K562 (cell line): ENCODE data around the gene HDHD5. TPM values are rescaled to one million over a fixed set of nuclear protein-coding genes. Genes with fewer than 3 reads are reported as not detected.

Experiments used
- ATAC-seq: fragments of 200-7000 bp; cut with Tn5 transposase; 3 replicates; pipeline ENCODE4 v1.9.1; 2020; ENCODE audit warnings: moderate library complexity
- BruUV-seq: library from RNA; stranded (reverse); fragments of 400-500 nt; replicated peaks from 2 replicates; lab custom pipeline; 2021; lab: Mats Ljungman, UMichigan
- CTCF ChIA-PET: fragments of 300-600 bp; formaldehyde crosslinking; extraction: SDS; loops from one replicate; lab custom pipeline; 2021; ENCODE audit warnings: low intra/inter-chr PET ratio; lab: Yijun Ruan, JAX
- POLR2A ChIA-PET: fragments of 300-600, 350-650 bp; sonication (Branson Sonifier 250); formaldehyde crosslinking; extraction: SDS; loops from one replicate; lab custom pipeline; 2021; ENCODE audit warnings: antibody characterized with exemption, inconsistent platforms; lab: Yijun Ruan, JAX
- DNase-seq, 4 experiments: peaks; one replicate each; pipeline versions ENCODE4 v3.0.0 to v3.0.0-alpha.2; 2011 to 2018; ENCODE audit warnings: low spot score in 3 of 4, mixed read lengths in 3 of 4; ENCODE audit errors: extremely low read depth in 1 of 4
- FAIRE-seq: peaks from 2 replicates; lab custom pipeline; 2011; peaks lifted over from hg19 to GRCh38; lab: Jason Lieb, UNC
- H2AFZ ChIP-seq: 2 replicates; pipeline ENCODE4 v1.6.0; 2011; ENCODE audit warnings: low read depth, low read length, control low read depth, inconsistent platforms
- H3K27ac ChIP-seq: fragments of 200-600 bp; 3 replicates; pipeline ENCODE4 v1.8.0; 2011; ENCODE audit warnings: low read depth, mild to moderate bottlenecking, control low read depth, inconsistent platforms, low read length, moderate library complexity, mixed read lengths; ENCODE audit errors: extremely low read depth
- H3K27me3 ChIP-seq, 2 experiments: fragments of 300-600 bp in 1 of 2; 2 replicates in 1 of 2; 3 replicates in 1 of 2; pipeline versions ENCODE4 v1.6.0 to v1.8.0; 2011; ENCODE audit warnings: inconsistent platforms in 2 of 2, low read length in 2 of 2, mild to moderate bottlenecking in 1 of 2, mixed read lengths in 1 of 2, moderate library complexity in 1 of 2; ENCODE audit not compliant: control insufficient read depth in 2 of 2, insufficient read depth in 2 of 2
- H3K36me3 ChIP-seq: fragments of 300-600 bp; 3 replicates; pipeline ENCODE4 v1.8.0; 2011; ENCODE audit warnings: mild to moderate bottlenecking, low read length, inconsistent platforms; ENCODE audit not compliant: control insufficient read depth, insufficient read depth
- H3K4me1 ChIP-seq, 2 experiments: fragments of 200-600 bp in 1 of 2; replicated peaks in 1 of 2; 2 replicates in 1 of 2; 3 replicates in 1 of 2; pipeline versions ENCODE4 v1.5.1 to v1.8.0; 2011; ENCODE audit warnings: inconsistent platforms in 2 of 2, low read length in 2 of 2, mild to moderate bottlenecking in 1 of 2, mixed read lengths in 1 of 2, moderate library complexity in 1 of 2; ENCODE audit not compliant: control insufficient read depth in 2 of 2, insufficient read depth in 2 of 2
- H3K4me2 ChIP-seq: 2 replicates; pipeline ENCODE4 v1.6.1; 2011; ENCODE audit warnings: low read length, control low read depth, inconsistent platforms, mixed read lengths; ENCODE audit not compliant: insufficient read depth
- H3K4me3 ChIP-seq: fragments of 200-600 bp; sonication (generic), shearing (Covaris generic); 2 replicates; pipeline ENCODE4 v1.5.1; 2016; ENCODE audit warnings: control low read depth, inconsistent platforms
- H3K79me2 ChIP-seq: fragments of 200-600 bp; 3 replicates; pipeline ENCODE4 v1.8.0; 2011; ENCODE audit warnings: low read length, inconsistent platforms; ENCODE audit not compliant: control insufficient read depth, insufficient read depth
- H3K9ac ChIP-seq, 2 experiments: 2 replicates each; pipeline versions ENCODE4 v1.6.0 to v1.6.1; 2011; ENCODE audit warnings: low read depth in 2 of 2, low read length in 2 of 2, control low read depth in 1 of 2, inconsistent platforms in 1 of 2, mild to moderate bottlenecking in 1 of 2, mixed read lengths in 1 of 2; ENCODE audit not compliant: insufficient read depth in 1 of 2
- H3K9me1 ChIP-seq: one replicate; pipeline ENCODE4 v1.6.0; 2011; ENCODE audit warnings: inconsistent platforms, mild to moderate bottlenecking, low read length, moderate library complexity; ENCODE audit not compliant: control insufficient read depth, insufficient read depth
- H3K9me3 ChIP-seq: replicated peaks from 2 replicates; pipeline ENCODE4 v1.5.1; 2011; ENCODE audit warnings: low read depth, low read length, inconsistent platforms; ENCODE audit not compliant: control insufficient read depth, insufficient read depth
- H4K20me1 ChIP-seq: replicated peaks from 2 replicates; pipeline ENCODE4 v1.6.1; 2011; ENCODE audit warnings: low read length, inconsistent platforms, mixed read lengths; ENCODE audit not compliant: control insufficient read depth, insufficient read depth
- ARID4B ChIP-seq: sonication (generic); formaldehyde crosslinking; IDR thresholded peaks from 2 replicates; pipeline ENCODE4 v1.8.0; 2022; ENCODE audit warnings: mild to moderate bottlenecking, missing genetic modification reagents
- ARNT ChIP-seq, 2 experiments: fragments of 450-650 bp; IDR thresholded peaks; 2 replicates each; pipeline ENCODE4 v1.6.1; 2016; ENCODE audit warnings: mild to moderate bottlenecking in 1 of 2
- ELF2 ChIP-seq: fragments of 250-450 bp; sonication (Bioruptor Pico); IDR thresholded peaks from 2 replicates; pipeline ENCODE4 v1.5.0; 2021; ENCODE audit warnings: mild to moderate bottlenecking
- FOXO4 ChIP-seq: fragments of 450-650 bp; formaldehyde crosslinking; IDR thresholded peaks from 2 replicates; pipeline ENCODE4 v1.4.0; 2020; ENCODE audit warnings: mild to moderate bottlenecking, moderate library complexity
- HNRNPLL ChIP-seq: fragments of 200-400 bp; formaldehyde crosslinking; IDR thresholded peaks from 2 replicates; pipeline ENCODE4 v1.6.1; 2017; ENCODE audit warnings: low read length, low read depth, mild to moderate bottlenecking; ENCODE audit not compliant: poor library complexity, severe bottlenecking
- MAZ ChIP-seq, 2 experiments: fragments of 450-650 bp in 1 of 2; sonication (generic) in 1 of 2; formaldehyde crosslinking; IDR thresholded peaks in 1 of 2; conservative IDR thresholded peaks in 1 of 2; 2 replicates each; pipeline versions ENCODE4 v1.4.0 to v1.5.0; 2020; ENCODE audit warnings: mild to moderate bottlenecking in 1 of 2, missing genetic modification reagents in 1 of 2
- MCM5 ChIP-seq: fragments of 450-650 bp; IDR thresholded peaks from 2 replicates; pipeline ENCODE4 v1.6.1; 2016; ENCODE audit warnings: low read depth
- NKRF ChIP-seq: fragments of 450-650 bp; IDR thresholded peaks from 2 replicates; pipeline ENCODE4 v1.6.1; 2016; ENCODE audit warnings: borderline replicate concordance
- WGBS: fragments of 100-300 bp; shearing (Covaris generic); methylation state at CpG from one replicate; pipeline ENCODE4 v1.1.6; 2016; ENCODE audit warnings: low coverage, mixed read lengths; ENCODE audit not compliant: insufficient coverage; ENCODE audit errors: missing lambda C conversion rate; 5-methylcytosine and 5-hydroxymethylcytosine counted together
- in situ Hi-C: fragments of 300-500 bp; cut with MboI; formaldehyde crosslinking; loops from 4 replicates; pipeline ENCODE4 v1.15.0; 2018; ENCODE audit warnings: inconsistent platforms, mixed read lengths
- intact Hi-C: fragments of 100-400 bp; cut with micrococcal nuclease; formaldehyde crosslinking; loops from 2 replicates; pipeline ENCODE4 v1.14.2; 2022
- polyA plus RNA-seq, 8 experiments: library from polyadenylated mRNA; depleted of rRNA in 4 of 8; stranded (reverse) in 5 of 8; unstranded in 3 of 8; fragments of >200 nt; fragmentation: Nextera tagmentation in 2 of 8; fragmentation: Illumina TruSeq in 1 of 8; extraction: Ambion mirVana in 2 of 8; extraction: Trizol in 1 of 8; gene quantifications; 2 replicates each; pipeline versions ENCODE4 v1.2.1 to v1.2.3, GENCODE V29; 2011 to 2014; ENCODE audit warnings: inconsistent platforms in 1 of 8, missing spikeins in 1 of 8
- total RNA-seq, 7 experiments: library from RNA; depleted of rRNA in 6 of 7; stranded (reverse); fragments of >200 nt in 6 of 7; fragmentation: Illumina TruSeq in 2 of 7; extraction: Trizol in 2 of 7; gene quantifications; 2 replicates each; pipeline versions ENCODE4 v1.2.1 to v1.2.3, GENCODE V29; 2011 to 2021; ENCODE audit warnings: low replicate concordance in 1 of 7

HDHD5 gene
- total and polyA plus RNA-seq, 9 of the 15 experiments (the other 6 are each of a cell fraction or from before 2014, with no cell fraction given), result 1.6 to 36.6 (median 24.2) TPM

GRCh38 chr22:17108256-17109112, 50.6 kb downstream of the HDHD5 start:
- Histone ChIP-seq H3K79me2 (no peaks in the 10 kb centered on the region), H3K4me1 (peaks cover 0 to 4% of the 10 kb centered on the region in 2 experiments; a peak in 1 of 5 replicates), H4K20me1 (peaks cover 6% of the 10 kb centered on the region; the same call in 1 of the 2 replicates), H3K4me2 (no peak overlapping the region), H3K4me3 (no peak overlapping the region), H3K36me3 (peaks cover 18% of the 10 kb centered on the region; the same call in 1 of the 3 replicates), H3K9ac (no peak overlapping the region; a peak in 1 of 4 replicates), H3K9me3 (no peaks in the 10 kb centered on the region), H2AFZ (no peak overlapping the region), H3K9me1 (no peaks in the 10 kb centered on the region), H3K27ac (no peak overlapping the region), H3K27me3 (peaks cover 0 to 5% of the 10 kb centered on the region in 2 experiments; a peak in 2 of 5 replicates)
- WGBS, result 94% methylated on average over 65 of the region's 66 CpGs
- ChIA-PET POLR2A (interaction anchor here (3.5 kb wide), 1 partner anchor 11 kb away, joined by 18 read pairs; no protein-coding TSS in a partner anchor), CTCF (no interaction called here)
- DNase-seq (no peak), FAIRE-seq (no peak), ATAC-seq (no peak)
- intact Hi-C loops, result no loop called here
- BruUV-seq, result no TSS peak
- in situ Hi-C loops, result no loop called here
- no peak for TF ChIP-seq MAZ (CRISPR knock-in tag; conservative IDR thresholded peaks at IDR 0.05 in 1 of 2, IDR thresholded peaks at IDR 0.05 in 1 of 2)
- no peak for TF ChIP-seq HNRNPLL
- no peak for TF ChIP-seq MCM5
- TF ChIP-seq FOXO4, result no peak
- TF ChIP-seq ARID4B (CRISPR knock-in tag), result no peak
- no peak for TF ChIP-seq ELF2 (CRISPR knock-in tag)
- no peak for TF ChIP-seq ARNT (IDR thresholded peaks at IDR 0.05)
- TF ChIP-seq NKRF, result no peak
